OCI-LY3 (cell line): Measurements from ENCODE around the gene RARRES2.
"Not testable (repeated sequence)": the region's sequence is repeated elsewhere in the genome, so short reads cannot be mapped to it uniquely, and the experiment has no call there.

Experiments
- EZH2phosphoT487 ChIP-seq: fragments of 200-600 bp; shearing (Covaris generic); IDR thresholded peaks from 2 replicates; pipeline ENCODE4 v1.6.1; 2018; ENCODE audit warnings: antibody characterized with exemption, mixed run types, low read depth
- TF ChIP-seq, protein P1 (sequence below): fragments of 200-600, 300-600 bp; sonication (generic); IDR thresholded peaks from 2 replicates; pipeline ENCODE4 v1.5.1; 2014; ENCODE audit warnings: antibody characterized with exemption, low read length, low read depth

- TF ChIP-seq, protein P1, sequence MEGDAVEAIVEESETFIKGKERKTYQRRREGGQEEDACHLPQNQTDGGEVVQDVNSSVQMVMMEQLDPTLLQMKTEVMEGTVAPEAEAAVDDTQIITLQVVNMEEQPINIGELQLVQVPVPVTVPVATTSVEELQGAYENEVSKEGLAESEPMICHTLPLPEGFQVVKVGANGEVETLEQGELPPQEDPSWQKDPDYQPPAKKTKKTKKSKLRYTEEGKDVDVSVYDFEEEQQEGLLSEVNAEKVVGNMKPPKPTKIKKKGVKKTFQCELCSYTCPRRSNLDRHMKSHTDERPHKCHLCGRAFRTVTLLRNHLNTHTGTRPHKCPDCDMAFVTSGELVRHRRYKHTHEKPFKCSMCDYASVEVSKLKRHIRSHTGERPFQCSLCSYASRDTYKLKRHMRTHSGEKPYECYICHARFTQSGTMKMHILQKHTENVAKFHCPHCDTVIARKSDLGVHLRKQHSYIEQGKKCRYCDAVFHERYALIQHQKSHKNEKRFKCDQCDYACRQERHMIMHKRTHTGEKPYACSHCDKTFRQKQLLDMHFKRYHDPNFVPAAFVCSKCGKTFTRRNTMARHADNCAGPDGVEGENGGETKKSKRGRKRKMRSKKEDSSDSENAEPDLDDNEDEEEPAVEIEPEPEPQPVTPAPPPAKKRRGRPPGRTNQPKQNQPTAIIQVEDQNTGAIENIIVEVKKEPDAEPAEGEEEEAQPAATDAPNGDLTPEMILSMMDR, result not testable (repeated sequence)
- TF ChIP-seq EZH2phosphoT487, result not testable (repeated sequence)
These were observed 36.0 kb downstream of the RARRES2 start for GRCh38 chr7:150305259-150305902.
